Gastrocnemius medialis (tissue), 4 donors: ENCODE data around the gene CAMTA1. TPM values are rescaled to one million over a fixed set of nuclear protein-coding genes. Genes with fewer than 3 reads are reported as not detected.

Source experiments
- ATAC-seq, 2 donors: fragments of 150-250 bp; one replicate each; pipeline ENCODE4 v1.9.1; 2016
- DNase-seq, 2 donors: peaks; one replicate each; pipeline ENCODE4 v3.0.0-alpha.2; 2019
- H3K27ac ChIP-seq, 4 donors: fragments of 200-600 bp; sonication (generic); 1 replicate in 1 of 4; 2 replicates in 3 of 4; pipeline ENCODE4 v1.5.1; 2016 to 2018; ENCODE audit warnings: mild to moderate bottlenecking in 2 of 4, moderate library complexity in 1 of 4
- H3K27me3 ChIP-seq, 3 donors: fragments of 200-600 bp; sonication (generic) in 2 of 3; 1 replicate in 1 of 3; 2 replicates in 2 of 3; pipeline versions ENCODE4 v1.5.1 to v1.6.0; 2016 to 2019; ENCODE audit warnings: mild to moderate bottlenecking in 1 of 3, moderate library complexity in 1 of 3
- H3K36me3 ChIP-seq, 2 donors: fragments of 200-600 bp; sonication (generic) in 1 of 2; one replicate each; pipeline ENCODE4 v1.5.1; 2017 to 2018
- H3K4me1 ChIP-seq, 2 donors: fragments of 200-600 bp; sonication (generic) in 1 of 2; one replicate each; pipeline ENCODE4 v1.5.1; 2016 to 2017; ENCODE audit warnings: mild to moderate bottlenecking in 2 of 2
- H3K4me3 ChIP-seq, 4 donors: fragments of 200-600 bp; sonication (generic) in 3 of 4; 1 replicate in 1 of 4; 2 replicates in 3 of 4; pipeline ENCODE4 v1.5.1; 2016 to 2019; ENCODE audit warnings: mild to moderate bottlenecking in 2 of 4
- H3K9me3 ChIP-seq, 3 donors: fragments of 200-600 bp; sonication (generic) in 2 of 3; 1 replicate in 1 of 3; 2 replicates in 2 of 3; pipeline ENCODE4 v1.5.1; 2016 to 2019
- CTCF ChIP-seq, 5 experiments: fragments of 450-650 bp in 3 of 5; fragments of 200-600 bp in 2 of 5; sonication (generic) in 2 of 5; IDR thresholded peaks in 4 of 5; conservative IDR thresholded peaks in 1 of 5; 1 replicate in 4 of 5; 2 replicates in 1 of 5; pipeline ENCODE4 v1.5.1; 2016 to 2019; ENCODE audit warnings: antibody characterized with exemption in 5 of 5, mild to moderate bottlenecking in 3 of 5, moderate library complexity in 3 of 5
- POLR2A ChIP-seq, 2 donors: fragments of 450-650 bp; IDR thresholded peaks; one replicate each; pipeline ENCODE4 v1.6.1; 2017; ENCODE audit warnings: antibody characterized with exemption in 2 of 2, mild to moderate bottlenecking in 2 of 2, moderate library complexity in 2 of 2
- in situ Hi-C, 4 donors: fragments of 200-750 bp; cut with MboI; loops; one replicate each; pipeline versions ENCODE4 v1.15.0 to v1.8.0; 2017; ENCODE audit warnings: low sequenced_read_pairs in 4 of 4
- intact Hi-C: fragments of 100-400 bp; cut with DNase I; formaldehyde crosslinking; loops from one replicate; pipeline ENCODE4 v1.15.1; 2023; ENCODE audit warnings: low total_unique reads
- total RNA-seq, 4 donors: library from RNA; depleted of rRNA; stranded (reverse); fragments of >200 nt; gene quantifications; one replicate each; pipeline versions ENCODE4 v1.1.0 to v1.2.3, GENCODE V29; 2016

The CAMTA1 gene
- total RNA-seq, 4 donors from 2014 or later: 60.5 to 113 (median 70.4) TPM

GRCh38 chr1:7675431-7676273 is 890.4 kb downstream of the CAMTA1 start:
- Histone ChIP-seq H3K4me3 (no peak overlapping the region), H3K27me3 (no peaks in the 10 kb centered on the region), H3K27ac (no peak overlapping the region), H3K36me3 (no peaks in the 10 kb centered on the region), H3K9me3 (no peaks in the 10 kb centered on the region), H3K4me1 (peaks cover 3 to 4% of the 10 kb centered on the region in 2 donors)
- no peak for ATAC-seq
- no peak for DNase-seq
- in situ Hi-C loops (no loop called here), intact Hi-C loops (no loop called here)
- TF ChIP-seq CTCF (IDR thresholded peaks at IDR 0.05 in 4 of 5, conservative IDR thresholded peaks at IDR 0.05 in 1 of 5) (no peak), POLR2A (IDR thresholded peaks at IDR 0.05) (no peak)

- H3K27ac ChIP-seq: no peak overlapping the region
- no peak for ATAC-seq
- TF ChIP-seq POLR2A (IDR thresholded peaks at IDR 0.05) (no peak), CTCF (IDR thresholded peaks at IDR 0.05 in 4 of 5, conservative IDR thresholded peaks at IDR 0.05 in 1 of 5) (no peak)
- H3K36me3 ChIP-seq: no peaks in the 10 kb centered on the region
- intact Hi-C loops (no loop called here), in situ Hi-C loops (no loop called here)
- no peaks in the 10 kb centered on the region for H3K27me3 ChIP-seq
- H3K4me1 ChIP-seq: peaks cover 3 to 4% of the 10 kb centered on the region in 2 donors
- no peaks in the 10 kb centered on the region for H3K9me3 ChIP-seq
- DNase-seq: no peak
- H3K4me3 ChIP-seq: no peak overlapping the region
These were observed 891.2 kb downstream of the CAMTA1 start for GRCh38 chr1:7676274-7676945.

- intact Hi-C loops: no loop called here
- Histone ChIP-seq H3K27ac (no peak overlapping the region), H3K4me3 (no peak overlapping the region), H3K4me1 (peaks cover 3 to 4% of the 10 kb centered on the region in 2 donors), H3K9me3 (no peaks in the 10 kb centered on the region), H3K27me3 (no peaks in the 10 kb centered on the region), H3K36me3 (no peaks in the 10 kb centered on the region)
- in situ Hi-C loops: no loop called here
- ATAC-seq (no peak), DNase-seq (no peak)
- TF ChIP-seq CTCF (IDR thresholded peaks at IDR 0.05 in 4 of 5, conservative IDR thresholded peaks at IDR 0.05 in 1 of 5) (no peak), POLR2A (IDR thresholded peaks at IDR 0.05) (no peak)
These were observed 891.9 kb downstream of the CAMTA1 start for GRCh38 chr1:7677111-7677510.

GRCh38 chr1:7677815-7678214 is 892.6 kb downstream of the CAMTA1 start:
- Histone ChIP-seq H3K4me3 (no peak overlapping the region), H3K36me3 (no peaks in the 10 kb centered on the region), H3K4me1 (peaks cover 3 to 4% of the 10 kb centered on the region in 2 donors), H3K9me3 (no peaks in the 10 kb centered on the region), H3K27me3 (no peaks in the 10 kb centered on the region), H3K27ac (no peak overlapping the region)
- DNase-seq: no peak
- in situ Hi-C loops (no loop called here), intact Hi-C loops (no loop called here)
- ATAC-seq: no peak
- TF ChIP-seq CTCF (IDR thresholded peaks at IDR 0.05 in 4 of 5, conservative IDR thresholded peaks at IDR 0.05 in 1 of 5): no peak
- no peak for TF ChIP-seq POLR2A (IDR thresholded peaks at IDR 0.05)
